H1 (cell line): ENCODE measurements around the gene AFG1L. TPM values are rescaled to one million over a fixed set of nuclear protein-coding genes. Genes with fewer than 3 reads are reported as not detected.

Experiments
- CTCF ChIA-PET: fragments of 300-600 bp; sonication (Branson Sonifier 250); formaldehyde crosslinking; loops from one replicate; lab custom pipeline; 2021; ENCODE audit not compliant: partially characterized antibody; lab: Charles Lee
- POLR2A ChIA-PET: fragments of 300-600 bp; sonication (Branson Sonifier 250); formaldehyde crosslinking; loops from one replicate; lab custom pipeline; 2021; ENCODE audit warnings: inconsistent platforms; ENCODE audit not compliant: partially characterized antibody; lab: Charles Lee
- DNase-seq, 2 experiments: peaks; one replicate each; pipeline versions ENCODE4 v3.0.0 to v3.0.0-alpha.2; 2010 to 2022; ENCODE audit warnings: low spot score in 2 of 2, low read depth in 1 of 2, mixed read lengths in 1 of 2
- FAIRE-seq: peaks from 2 replicates; lab custom pipeline; 2011; peaks lifted over from hg19 to GRCh38; lab: Jason Lieb, UNC
- H2AFZ ChIP-seq: 2 replicates; pipeline ENCODE4 v1.8.1; 2012; ENCODE audit warnings: low read length, inconsistent platforms
- H2AK5ac ChIP-seq: 2 replicates; pipeline ENCODE4 v1.6.1; 2013; ENCODE audit warnings: low read depth, low read length
- H2BK120ac ChIP-seq: replicated peaks from 2 replicates; pipeline ENCODE3; 2013; ENCODE audit warnings: low read depth, low read length, inconsistent platforms
- H2BK12ac ChIP-seq: 2 replicates; pipeline ENCODE4 v1.6.1; 2013; ENCODE audit warnings: low read depth, low read length
- H2BK15ac ChIP-seq: 2 replicates; pipeline ENCODE4 v1.6.1; 2013; ENCODE audit warnings: low read length
- H2BK20ac ChIP-seq: 2 replicates; pipeline ENCODE4 v1.6.1; 2013; ENCODE audit warnings: low read length
- H2BK5ac ChIP-seq: 2 replicates; pipeline ENCODE4 v1.6.1; 2013; ENCODE audit warnings: low read depth, low read length
- H3K14ac ChIP-seq: 2 replicates; pipeline ENCODE4 v1.6.1; 2013; ENCODE audit warnings: inconsistent platforms; ENCODE audit not compliant: insufficient read length
- H3K18ac ChIP-seq: 2 replicates; pipeline ENCODE4 v1.6.1; 2013; ENCODE audit warnings: low read length; ENCODE audit errors: extremely low read depth
- H3K23ac ChIP-seq: 2 replicates; pipeline ENCODE4 v1.6.1; 2013; ENCODE audit warnings: inconsistent platforms; ENCODE audit not compliant: insufficient read length
- H3K23me2 ChIP-seq: 2 replicates; pipeline ENCODE4 v1.6.1; 2013; ENCODE audit warnings: low read depth, low read length
- H3K27ac ChIP-seq: 2 replicates; pipeline ENCODE4 v1.6.1; 2011; ENCODE audit warnings: low read depth, low read length, inconsistent platforms
- H3K27me3 ChIP-seq, 4 experiments: replicated peaks in 1 of 4; 1 replicate in 1 of 4; 2 replicates in 3 of 4; pipeline versions ENCODE4 v1.6.1 to v1.8.1; 2011 to 2013; ENCODE audit warnings: low read length in 3 of 4, mild to moderate bottlenecking in 3 of 4, inconsistent platforms in 2 of 4, mixed read lengths in 2 of 4, moderate library complexity in 1 of 4; ENCODE audit not compliant: control insufficient read depth in 3 of 4, insufficient read depth in 3 of 4; ENCODE audit errors: extremely low read depth in 1 of 4
- H3K36me3 ChIP-seq, 4 experiments: 2 replicates each; pipeline versions ENCODE4 v1.6.1 to v1.8.1; 2011 to 2013; ENCODE audit warnings: mild to moderate bottlenecking in 4 of 4, low read length in 3 of 4, moderate library complexity in 2 of 4, control low read depth in 1 of 4, inconsistent platforms in 1 of 4; ENCODE audit not compliant: insufficient read depth in 4 of 4, control insufficient read depth in 2 of 4
- H3K4ac ChIP-seq: replicated peaks from 2 replicates; pipeline ENCODE3; 2013; ENCODE audit warnings: low read length, low read depth, mixed read lengths, inconsistent platforms; ENCODE audit not compliant: insufficient read length
- H3K4me1 ChIP-seq, 4 experiments: replicated peaks in 1 of 4; 1 replicate in 1 of 4; 2 replicates in 3 of 4; pipeline versions ENCODE4 v1.6.1 to v1.8.1; 2011 to 2013; ENCODE audit warnings: low read length in 3 of 4, inconsistent platforms in 2 of 4, mixed read lengths in 1 of 4; ENCODE audit not compliant: insufficient read depth in 4 of 4, control insufficient read depth in 3 of 4
- H3K4me2 ChIP-seq, 2 experiments: 2 replicates each; pipeline versions ENCODE4 v1.6.1 to v1.8.1; 2011 to 2013; ENCODE audit warnings: low read depth in 2 of 2, low read length in 2 of 2, control low read depth in 1 of 2, inconsistent platforms in 1 of 2, mild to moderate bottlenecking in 1 of 2; ENCODE audit not compliant: insufficient read depth in 1 of 2
- H3K4me3 ChIP-seq, 4 experiments: fragments of 200-600, 300-600 bp in 1 of 4; sonication (generic), shearing (Covaris generic), sonication (Bioruptor Twin) in 1 of 4; 2 replicates each; pipeline versions ENCODE4 v1.5.1 to v1.8.1; 2011 to 2016; ENCODE audit warnings: low read length in 4 of 4, low read depth in 3 of 4, control low read depth in 2 of 4, inconsistent platforms in 2 of 4, mild to moderate bottlenecking in 2 of 4, mixed read lengths in 1 of 4, moderate library complexity in 1 of 4; ENCODE audit not compliant: insufficient read depth in 2 of 4; ENCODE audit errors: extremely low read depth in 1 of 4
- H3K56ac ChIP-seq: replicated peaks from 2 replicates; pipeline ENCODE3; 2013; ENCODE audit warnings: low read depth, mild to moderate bottlenecking, mixed read lengths, low read length, inconsistent platforms; ENCODE audit not compliant: insufficient read length
- H3K79me1 ChIP-seq: 2 replicates; pipeline ENCODE4 v1.6.1; 2013; ENCODE audit warnings: low read depth, low read length, control low read depth
- H3K79me2 ChIP-seq, 2 experiments: 2 replicates each; pipeline versions ENCODE4 v1.6.1 to v1.8.1; 2012 to 2013; ENCODE audit warnings: low read length in 2 of 2, mild to moderate bottlenecking in 2 of 2, inconsistent platforms in 1 of 2; ENCODE audit not compliant: insufficient read depth in 2 of 2, control insufficient read depth in 1 of 2
- H3K9ac ChIP-seq, 4 experiments: replicated peaks in 1 of 4; 1 replicate in 1 of 4; 2 replicates in 3 of 4; pipeline versions ENCODE4 v1.6.1 to v1.8.1; 2011 to 2013; ENCODE audit warnings: low read depth in 3 of 4, low read length in 3 of 4, control low read depth in 2 of 4, mild to moderate bottlenecking in 2 of 4, moderate library complexity in 2 of 4, inconsistent platforms in 1 of 4; ENCODE audit errors: extremely low read depth in 1 of 4
- H3K9me3 ChIP-seq, 2 experiments: 2 replicates each; pipeline versions ENCODE4 v1.6.1 to v1.8.1; 2012 to 2013; ENCODE audit warnings: mild to moderate bottlenecking in 2 of 2, moderate library complexity in 2 of 2, control low read depth in 1 of 2, inconsistent platforms in 1 of 2, low read depth in 1 of 2, low read length in 1 of 2, mixed read lengths in 1 of 2; ENCODE audit not compliant: insufficient read depth in 2 of 2
- H4K20me1 ChIP-seq, 2 experiments: replicated peaks in 1 of 2; 2 replicates each; pipeline versions ENCODE3 to v1.8.1; 2011 to 2013; ENCODE audit warnings: inconsistent platforms in 2 of 2, low read length in 2 of 2, mild to moderate bottlenecking in 1 of 2; ENCODE audit not compliant: insufficient read depth in 2 of 2, control insufficient read depth in 1 of 2
- H4K5ac ChIP-seq: 2 replicates; pipeline ENCODE4 v1.6.1; 2013; ENCODE audit warnings: low read length, low read depth, mixed read lengths, inconsistent platforms; ENCODE audit not compliant: insufficient read length
- H4K8ac ChIP-seq: 2 replicates; pipeline ENCODE4 v1.8.0; 2013; ENCODE audit warnings: mild to moderate bottlenecking, moderate library complexity, low read length, inconsistent platforms; ENCODE audit not compliant: insufficient read depth; ENCODE audit errors: extremely low read depth
- H4K91ac ChIP-seq: replicated peaks from 2 replicates; pipeline ENCODE3; 2013; ENCODE audit warnings: low read length, mixed read lengths, inconsistent platforms; ENCODE audit not compliant: insufficient read length
- CTCF ChIP-seq, 3 experiments: IDR thresholded peaks; 1 replicate in 2 of 3; 2 replicates in 1 of 3; pipeline versions ENCODE4 v1.5.1 to v1.6.1; 2011; ENCODE audit warnings: low read length in 3 of 3, mild to moderate bottlenecking in 3 of 3, inconsistent platforms in 2 of 3, low read depth in 1 of 3, moderate library complexity in 1 of 3; ENCODE audit not compliant: insufficient read depth in 1 of 3; ENCODE audit errors: control extremely low read depth in 1 of 3
- RAD21 ChIP-seq, 2 experiments: IDR thresholded peaks in 1 of 2; conservative IDR thresholded peaks in 1 of 2; 2 replicates each; pipeline ENCODE4 v1.6.1; 2011; ENCODE audit warnings: low read depth in 2 of 2, low read length in 2 of 2, improper control_type of control experiment in 1 of 2, inconsistent platforms in 1 of 2, mild to moderate bottlenecking in 1 of 2, moderate library complexity in 1 of 2
- WGBS, 2 experiments: shearing (Covaris generic) in 1 of 2; methylation state at CpG; one replicate each; pipeline versions ENCODE4 v1.1.6 to v1.1.7; 2013 to 2015; ENCODE audit warnings: low lambda C conversion rate in 2 of 2, mixed read lengths in 2 of 2, inconsistent platforms in 1 of 2, low coverage in 1 of 2, missing lambda C conversion rate in 1 of 2; ENCODE audit not compliant: insufficient replicate concordance in 2 of 2, insufficient coverage in 1 of 2, insufficient read length in 1 of 2; ENCODE audit errors: extremely low coverage in 1 of 2, missing lambda C conversion rate in 1 of 2; 5-methylcytosine and 5-hydroxymethylcytosine counted together
- polyA plus RNA-seq, 7 experiments: library from polyadenylated mRNA; depleted of rRNA in 3 of 7; stranded (reverse) in 5 of 7; unstranded in 2 of 7; fragments of >200 nt in 5 of 7; fragments of 200-250 nt in 2 of 7; gene quantifications; 1 replicate in 5 of 7; 2 replicates in 1 of 7; 4 replicates in 1 of 7; pipeline versions ENCODE4 v1.2.1 to v1.2.3, GENCODE V29; 2011 to 2013; ENCODE audit warnings: missing spikeins in 2 of 7, mixed read lengths in 2 of 7
- total RNA-seq: library from RNA; stranded (reverse); fragmentation: NEBNext Ultra II Directional; extraction: Animal tissue kit (Norgen Biotek cat#: 25700); gene quantifications from 2 replicates; pipeline ENCODE4 v1.2.1, GENCODE V29; 2021
- TF ChIP-seq, protein P1 (sequence below): IDR thresholded peaks from 2 replicates; pipeline ENCODE4 v1.6.1; 2011; ENCODE audit warnings: low read length, improper control_type of control experiment

The AFG1L gene
- total and polyA plus RNA-seq, 2 of the 8 experiments (the other 6 are each of a cell fraction or from before 2014, with no cell fraction given), result 0.98 to 5.7 TPM

DNA sequence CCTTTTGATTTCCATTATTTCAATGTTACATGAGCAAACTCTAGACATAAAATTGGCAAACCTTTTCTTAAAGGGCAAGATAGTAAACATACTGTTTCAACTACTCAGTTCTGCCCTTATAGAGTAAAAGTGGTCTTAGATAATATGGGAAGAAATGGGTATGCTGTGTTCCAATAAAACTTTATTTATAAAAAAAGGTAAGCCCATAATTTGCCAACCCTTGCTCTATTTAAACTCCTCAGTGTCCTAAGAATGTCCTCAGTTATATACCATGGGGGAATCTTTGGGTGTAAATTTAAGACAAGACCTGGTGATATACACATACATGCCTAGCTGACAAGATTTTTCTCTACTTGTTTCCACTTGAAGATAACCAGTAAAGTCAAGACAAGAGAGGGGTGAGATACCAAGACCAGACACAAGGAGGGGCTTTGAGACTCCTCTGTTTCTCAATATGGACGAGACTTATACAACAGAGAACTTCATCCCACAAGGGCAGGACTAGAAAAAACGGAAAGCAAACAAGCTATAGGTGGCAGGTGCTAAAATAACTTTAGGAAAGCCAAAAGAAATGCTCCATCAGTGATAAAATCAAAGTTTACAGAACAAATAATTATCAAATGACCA lies 44.5 kb upstream of the AFG1L start:
- peak; percentile 71 for FAIRE-seq

More for the DNA sequence above, 44.5 kb upstream of the AFG1L start:
- H3K79me2 ChIP-seq, result peaks cover 0 to 25% of the 10 kb centered on the region in 2 experiments; a peak in 2 of 4 replicates
- ChIA-PET CTCF (interaction anchor here (0.6 to 5.0 kb wide), 21 partner anchors 9 to 418 kb away, joined by 3 to 52 read pairs (median 3); partner anchors contain the start of gene SNX3), POLR2A (no interaction called here)
- H3K9ac ChIP-seq, result no peak overlapping the region
- H2BK12ac ChIP-seq, result no peak overlapping the region
- no peak overlapping the region for H2BK5ac ChIP-seq
- no peak overlapping the region for H4K5ac ChIP-seq
- no peak overlapping the region for H2BK120ac ChIP-seq
- H2AFZ ChIP-seq, result no peak overlapping the region
- H2AK5ac ChIP-seq, result no peak overlapping the region
- no peaks in the 10 kb centered on the region for H3K23me2 ChIP-seq
- no peaks in the 10 kb centered on the region for H3K4me1 ChIP-seq
- H3K14ac ChIP-seq, result no peak overlapping the region
- no peak overlapping the region for H3K23ac ChIP-seq
- no peaks in the 10 kb centered on the region for H4K20me1 ChIP-seq
- H3K27ac ChIP-seq, result no peak overlapping the region
- no peaks in the 10 kb centered on the region for H3K36me3 ChIP-seq
- no peak overlapping the region for H3K4ac ChIP-seq
- TF ChIP-seq RAD21 (IDR thresholded peaks at IDR 0.05 in 1 of 2, conservative IDR thresholded peaks at IDR 0.05 in 1 of 2; ENCODE audit: low read depth in 2 of 2, low read length in 2 of 2) (peak; percentile 71 to 78), CTCF (IDR thresholded peaks at IDR 0.05; ENCODE audit: control extremely low read depth in 1 of 3, insufficient read depth in 1 of 3, low read depth in 1 of 3, low read length in 3 of 3) (peak in 2 of 3 experiments; percentile 62 to 71; a peak in 3 of 4 replicates)
- TF ChIP-seq, protein P1, sequence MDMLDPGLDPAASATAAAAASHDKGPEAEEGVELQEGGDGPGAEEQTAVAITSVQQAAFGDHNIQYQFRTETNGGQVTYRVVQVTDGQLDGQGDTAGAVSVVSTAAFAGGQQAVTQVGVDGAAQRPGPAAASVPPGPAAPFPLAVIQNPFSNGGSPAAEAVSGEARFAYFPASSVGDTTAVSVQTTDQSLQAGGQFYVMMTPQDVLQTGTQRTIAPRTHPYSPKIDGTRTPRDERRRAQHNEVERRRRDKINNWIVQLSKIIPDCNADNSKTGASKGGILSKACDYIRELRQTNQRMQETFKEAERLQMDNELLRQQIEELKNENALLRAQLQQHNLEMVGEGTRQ, result no peak
- no peak overlapping the region for H4K91ac ChIP-seq
- no peak for DNase-seq
- no peak overlapping the region for H2BK20ac ChIP-seq
- H3K9me3 ChIP-seq, result no peaks in the 10 kb centered on the region
- no peak overlapping the region for H4K8ac ChIP-seq
- peaks cover 3% of the 10 kb centered on the region; the same call in 1 of the 2 replicates for H3K79me1 ChIP-seq
- H3K18ac ChIP-seq, result no peak overlapping the region
- 84% methylated on average over 2 of the region's 2 CpGs; no CpG with 5 or more reads in 1 of the 2 experiments for WGBS, 2 experiments
- H3K27me3 ChIP-seq, result no peaks in the 10 kb centered on the region
- no peak overlapping the region for H3K56ac ChIP-seq
- H2BK15ac ChIP-seq, result no peak overlapping the region
- H3K4me3 ChIP-seq, result no peak overlapping the region
- H3K4me2 ChIP-seq, result no peak overlapping the region
